T-helper 1 cell (primary cell): Measurements from ENCODE around the gene SLC9A4.

Experiments
- DNase-seq, 5 donors: peaks; one replicate each; pipeline ENCODE4 v3.0.0-alpha.2; 2012 to 2020

Gene SLC9A4

DNA sequence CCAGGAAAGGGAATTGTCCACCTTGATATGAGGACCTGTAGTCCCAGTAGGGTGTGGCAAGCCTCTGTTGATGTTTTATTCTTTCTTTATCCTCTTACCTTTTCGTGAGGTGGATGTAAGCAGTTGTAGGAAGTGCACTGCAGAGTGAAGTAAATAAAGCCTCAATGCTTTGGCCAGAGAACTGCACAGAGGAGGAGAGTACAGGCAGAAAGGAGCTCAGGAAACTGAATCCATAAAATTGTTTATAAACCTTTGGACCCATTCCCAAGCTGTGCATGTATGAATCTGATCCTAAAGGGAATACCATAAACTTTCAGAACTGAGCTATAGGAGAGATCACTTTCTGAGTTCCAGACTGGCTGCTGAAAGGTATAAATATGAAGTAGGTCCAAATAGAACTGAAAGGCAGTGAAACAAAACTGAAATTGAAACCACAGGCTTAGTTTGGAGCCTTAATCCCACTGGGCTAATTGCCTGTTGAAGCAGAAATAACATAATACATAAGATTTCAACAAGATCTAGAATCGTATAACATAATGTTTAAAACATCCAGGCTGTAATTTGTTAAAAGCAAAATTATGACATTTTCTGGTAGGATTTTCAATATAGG lies 17.9 kb upstream of the SLC9A4 start:
- no peak for DNase-seq

DNA sequence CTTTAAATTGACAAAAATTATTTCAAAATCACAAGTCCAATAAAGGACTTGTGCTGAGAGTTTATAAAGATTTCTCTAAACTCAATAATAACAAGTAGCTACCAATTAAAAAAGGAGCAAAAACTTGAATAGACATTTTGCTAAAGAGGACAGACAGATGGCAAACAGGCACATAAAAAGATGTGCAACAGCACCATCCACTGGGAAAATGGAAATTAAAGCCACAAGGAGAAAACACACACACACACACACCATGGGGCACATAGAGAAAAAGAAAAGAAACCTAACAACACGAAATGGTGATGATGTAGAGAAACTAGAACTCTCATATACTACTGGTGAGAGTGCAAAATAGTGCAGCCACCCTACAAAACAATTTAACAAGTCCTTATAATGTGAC lies 12.6 kb upstream of the SLC9A4 start:
- DNase-seq: no peak

- DNase-seq: no peak
These were observed 11.8 kb upstream of the SLC9A4 start for GRCh38 chr2:102461188-102461587.

DNA sequence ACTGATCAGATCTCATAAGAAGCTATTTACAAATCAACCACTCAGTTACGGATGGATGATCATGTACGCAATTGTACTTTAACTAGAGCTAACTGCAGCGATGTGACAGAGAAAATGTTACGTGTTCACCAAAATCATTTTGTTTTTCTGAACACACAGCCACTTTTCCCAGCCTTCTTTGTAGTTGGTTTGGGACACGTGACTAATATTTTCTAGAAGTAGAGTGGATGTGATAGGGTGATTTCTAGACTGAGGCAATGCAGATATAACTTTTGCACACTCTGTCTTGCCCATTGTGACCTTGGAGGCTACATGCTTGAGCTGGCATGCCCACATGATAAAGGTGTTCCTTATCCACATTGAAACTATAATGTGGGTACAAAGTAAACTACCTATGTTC lies 9.9 kb upstream of the SLC9A4 start:
- no peak for DNase-seq

GRCh38 chr2:102470168-102470567 lies 2.9 kb upstream of the SLC9A4 start:
- no peak for DNase-seq

DNA sequence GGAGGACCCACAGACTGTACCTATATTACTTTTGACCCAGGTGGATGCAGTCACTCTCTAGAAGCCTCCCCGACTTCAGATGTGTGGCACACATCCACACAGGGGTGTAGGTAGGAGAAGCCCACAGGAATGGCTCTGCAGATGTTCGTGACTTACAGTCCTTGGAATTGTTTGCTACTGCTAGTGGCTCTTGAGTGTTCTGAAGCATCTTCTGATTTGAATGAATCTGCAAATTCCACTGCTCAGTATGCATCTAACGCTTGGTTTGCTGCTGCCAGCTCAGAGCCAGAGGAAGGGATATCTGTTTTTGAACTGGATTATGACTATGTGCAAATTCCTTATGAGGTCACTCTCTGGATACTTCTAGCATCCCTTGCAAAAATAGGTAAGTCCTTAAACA lies 605 bp downstream of the SLC9A4 start:
- DNase-seq: no peak

GRCh38 chr2:102474785-102475184 lies 1.8 kb downstream of the SLC9A4 start:
- DNase-seq: no peak

- no peak for DNase-seq
These were observed 5.9 kb downstream of the SLC9A4 start for GRCh38 chr2:102478686-102479470.

- peak in 1 of 5 donors; percentile 42 for DNase-seq
These were observed 7.5 kb downstream of the SLC9A4 start for GRCh38 chr2:102480285-102481195.

GRCh38 chr2:102481931-102482330 lies 8.9 kb downstream of the SLC9A4 start:
- DNase-seq: no peak

DNA sequence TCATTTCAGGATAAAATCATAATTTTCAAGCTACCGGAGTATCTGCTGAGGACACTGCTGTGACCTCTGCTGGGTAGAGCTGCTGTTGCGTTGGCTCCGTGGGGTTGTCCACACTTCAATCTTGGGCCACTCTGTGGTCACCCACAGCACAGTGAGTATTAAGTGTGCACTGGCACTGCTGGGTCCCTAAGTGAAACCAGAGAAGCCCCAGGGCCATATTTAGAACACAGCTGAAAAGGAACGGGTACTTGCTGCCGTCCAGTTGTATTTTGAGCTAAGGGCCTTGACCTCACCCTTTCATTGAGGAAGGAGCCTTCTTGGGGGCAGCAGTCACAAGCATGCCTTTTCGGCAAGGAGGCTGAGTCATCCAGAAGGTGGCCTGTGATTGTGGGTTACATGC lies 10.1 kb downstream of the SLC9A4 start:
- DNase-seq: no peak

GRCh38 chr2:102484310-102485061 lies 11.5 kb downstream of the SLC9A4 start:
- no peak for DNase-seq

GRCh38 chr2:102485147-102485785 lies 12.2 kb downstream of the SLC9A4 start:
- DNase-seq: no peak

GRCh38 chr2:102486941-102487702 lies 14.1 kb downstream of the SLC9A4 start:
- no peak for DNase-seq

DNA sequence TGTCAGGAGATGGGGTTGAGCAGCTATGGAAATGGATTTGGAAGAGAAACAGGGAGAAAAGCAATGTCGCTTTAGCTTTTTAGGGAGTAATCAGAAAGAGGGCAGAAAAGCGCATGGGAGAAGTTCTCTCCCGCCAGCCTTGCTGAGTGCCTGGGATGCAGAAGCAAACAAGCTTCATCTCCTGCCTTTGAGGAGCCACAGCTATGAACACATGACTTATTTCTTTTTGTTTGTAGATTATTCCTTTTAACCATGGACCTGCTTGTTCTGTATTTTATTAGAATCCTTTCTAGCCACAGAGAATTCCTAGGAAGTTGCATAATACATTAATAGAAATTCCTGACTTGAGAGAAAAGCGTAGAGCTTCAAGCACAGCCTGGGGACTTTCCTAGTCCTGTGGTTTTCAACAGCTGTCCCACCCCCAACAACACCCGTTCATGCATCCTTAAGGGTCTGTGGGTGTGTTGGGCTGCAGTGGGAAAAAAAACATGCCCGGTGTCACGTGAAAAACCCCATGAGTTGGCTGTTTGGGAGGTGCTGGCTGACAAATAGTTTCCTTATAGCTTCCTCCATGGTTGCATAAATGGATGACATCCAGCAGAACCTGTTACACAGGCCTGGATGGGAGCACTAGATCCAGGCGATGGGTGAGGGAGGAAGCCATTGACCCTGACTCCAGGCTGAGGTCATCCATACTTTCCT lies 14.9 kb downstream of the SLC9A4 start:
- no peak for DNase-seq

DNA sequence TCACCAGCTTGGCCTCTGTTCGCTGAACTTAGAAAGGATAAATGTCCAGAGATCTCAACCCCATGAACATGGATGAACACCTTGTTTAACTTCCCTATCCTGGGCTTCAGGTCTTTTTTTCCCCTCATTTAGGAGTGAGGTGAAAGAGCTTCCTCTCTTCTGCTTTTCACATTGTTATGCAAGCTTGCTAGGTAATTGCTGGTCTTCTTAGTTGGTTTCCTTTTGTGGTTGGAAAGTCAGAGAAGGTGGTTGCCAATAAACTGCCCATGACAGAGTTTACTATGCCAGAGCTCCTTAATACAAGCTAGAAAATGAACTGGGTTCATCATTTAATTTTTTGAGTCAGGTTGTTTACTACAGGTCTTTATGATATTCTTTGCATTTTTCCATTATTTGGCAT lies 16.6 kb downstream of the SLC9A4 start:
- peak in 1 of 5 donors; percentile 51 for DNase-seq

DNA sequence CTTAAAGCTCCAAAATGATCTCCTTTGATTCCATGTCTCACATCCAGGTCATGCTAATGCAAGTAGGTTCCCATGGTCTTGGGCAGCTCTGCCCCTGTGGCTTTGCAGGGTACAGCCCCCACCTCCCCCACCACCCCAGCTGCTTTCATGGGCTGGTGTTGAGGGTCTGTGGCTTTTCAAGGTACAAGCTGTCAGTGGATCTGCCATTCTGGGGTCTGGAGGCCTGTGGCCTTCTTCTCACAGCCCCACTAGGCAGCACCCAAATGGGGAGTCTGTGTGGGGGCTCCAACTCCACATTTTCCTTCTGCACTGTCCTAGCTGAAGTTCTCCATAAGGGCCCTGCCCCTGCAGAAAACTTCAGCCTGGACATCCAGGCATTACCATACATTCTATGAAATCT lies 19.0 kb downstream of the SLC9A4 start:
- DNase-seq: no peak

DNA sequence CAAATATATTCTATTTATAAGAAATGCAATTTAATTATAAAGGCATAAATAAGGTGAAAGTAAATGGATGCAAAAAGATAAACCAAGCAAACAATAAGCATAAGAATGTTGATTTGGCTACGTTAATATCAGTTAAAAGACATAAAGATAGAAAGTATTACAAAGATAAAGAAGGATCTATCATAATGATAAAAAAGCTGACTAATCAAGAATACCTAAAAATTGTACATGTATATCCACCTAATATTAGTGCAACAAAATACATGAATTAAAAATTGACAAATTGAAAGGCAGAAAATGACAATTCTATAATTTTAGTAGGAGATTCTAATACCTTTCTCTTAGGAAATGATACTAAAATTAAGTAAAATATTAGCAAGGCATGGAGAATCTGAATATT lies 21.5 kb downstream of the SLC9A4 start:
- DNase-seq: no peak

DNA sequence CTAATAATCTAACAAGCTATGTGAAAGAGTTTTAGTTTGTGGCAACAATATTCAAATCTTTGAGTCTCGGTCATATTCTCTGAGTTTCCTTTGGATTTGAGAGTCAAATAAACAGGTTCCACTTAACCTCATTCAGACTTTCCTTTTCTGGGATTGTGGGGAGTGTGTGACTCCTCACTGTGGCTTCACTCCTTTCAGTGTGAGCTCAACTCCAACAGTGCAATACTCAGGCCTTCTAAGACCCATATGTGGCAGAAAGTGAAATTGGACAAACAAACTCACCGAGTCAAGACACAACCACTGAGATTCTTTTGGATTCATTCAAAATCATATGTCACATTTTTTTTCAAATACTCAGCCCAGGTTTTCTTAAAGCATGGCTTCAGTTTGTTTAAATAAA lies 25.4 kb downstream of the SLC9A4 start:
- no peak for DNase-seq

- DNase-seq: no peak
These were observed 26.5 kb downstream of the SLC9A4 start for GRCh38 chr2:102499558-102499957.

DNA sequence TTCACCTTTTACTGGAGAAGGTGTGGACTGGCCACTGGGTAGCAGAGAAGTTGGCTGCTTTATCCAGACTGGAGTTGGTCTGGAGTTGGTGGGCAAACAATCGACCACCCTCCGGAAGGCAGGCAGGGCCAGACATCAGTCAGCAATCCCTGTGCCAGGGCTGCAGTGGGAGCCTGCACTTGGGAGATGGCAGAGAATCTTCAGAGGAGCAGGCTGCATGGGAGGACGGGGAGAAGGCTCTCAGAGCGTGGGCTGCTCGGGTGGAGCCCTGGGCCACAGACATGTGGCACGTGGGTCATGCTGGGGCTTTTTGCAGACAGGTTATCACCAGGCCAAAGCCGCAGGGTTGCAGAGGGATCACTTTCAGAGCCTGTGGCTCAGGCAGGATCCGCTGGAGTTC lies 29.6 kb downstream of the SLC9A4 start:
- DNase-seq: no peak
